Activated CD4-positive, alpha-beta T cell treated with anti-CD3 and anti-CD28 coated beads, Interleukin-2, amount 10 ng/mL, durations not matched to agents 7 days and 5 days (primary cell): Measurements from ENCODE around the gene DAD1. TPM values are rescaled to one million over a fixed set of nuclear protein-coding genes. Genes with fewer than 3 reads are reported as not detected.

ENCODE experiments used
- CTCF ChIA-PET: fragments of 350-600 bp; sonication (Branson Sonifier 250); formaldehyde crosslinking; loops from one replicate; lab custom pipeline; 2021; ENCODE audit warnings: antibody characterized with exemption; lab: Charles Lee
- POLR2A ChIA-PET: fragments of 350-600 bp; sonication (Branson Sonifier 250); formaldehyde crosslinking; loops from one replicate; lab custom pipeline; 2021; ENCODE audit warnings: antibody characterized with exemption; lab: Charles Lee
- DNase-seq: peaks from one replicate; pipeline ENCODE4 v3.0.0-alpha.2; 2020
- H3K27ac Mint-ChIP-seq: one replicate; pipeline ENCODE4 v1.8.0; 2021; ENCODE audit warnings: mild to moderate bottlenecking, moderate library complexity, mixed read lengths
- H3K27me3 Mint-ChIP-seq: one replicate; pipeline ENCODE4 v1.8.0; 2021; ENCODE audit warnings: mixed read lengths
- H3K36me3 Mint-ChIP-seq: one replicate; pipeline ENCODE4 v1.8.0; 2021; ENCODE audit warnings: low read depth, mixed read lengths
- H3K4me1 Mint-ChIP-seq: one replicate; pipeline ENCODE4 v1.8.0; 2021; ENCODE audit warnings: mixed read lengths
- H3K4me3 Mint-ChIP-seq: one replicate; pipeline ENCODE4 v1.8.0; 2021; ENCODE audit warnings: mild to moderate bottlenecking, moderate library complexity, mixed read lengths
- H3K9me3 Mint-ChIP-seq: one replicate; pipeline ENCODE4 v1.8.0; 2021; ENCODE audit warnings: mixed read lengths
- total RNA-seq, 2 experiments: library from RNA; stranded (reverse); gene quantifications; one replicate each; pipeline ENCODE4 v1.2.3, GENCODE V29; 2021

The DAD1 gene
- total RNA-seq, 2 experiments from 2014 or later: 169 to 233 TPM

GRCh38 chr14:22540293-22540692 lies 48.7 kb downstream of the DAD1 start:
- ChIA-PET CTCF (interaction anchor here (1.2 to 7.3 kb wide), 5 partner anchors 9 to 622 kb away, joined by 4 to 55 read pairs (median 38); no protein-coding TSS in a partner anchor), POLR2A (interaction anchor here (1.3 kb wide), 1 partner anchor 16 kb away, joined by 9 read pairs; no protein-coding TSS in a partner anchor)
- Mint-ChIP-seq H3K36me3 (peaks cover 96% of the 10 kb centered on the region), H3K9me3 (no peaks in the 10 kb centered on the region), H3K4me3 (peak overlapping the region; percentile 77), H3K4me1 (peaks cover 93% of the 10 kb centered on the region), H3K27ac (peak overlapping the region; percentile 91), H3K27me3 (no peaks in the 10 kb centered on the region)
- DNase-seq: no peak

- POLR2A ChIA-PET: no interaction called here
- Mint-ChIP-seq H3K27me3 (no peaks in the 10 kb centered on the region), H3K36me3 (peaks cover 96% of the 10 kb centered on the region), H3K27ac (peak overlapping the region; percentile 91), H3K4me3 (peak overlapping the region; percentile 77), H3K9me3 (no peaks in the 10 kb centered on the region), H3K4me1 (peaks cover 93% of the 10 kb centered on the region)
- CTCF ChIA-PET: interaction anchor here (0.6 to 7.3 kb wide), 5 partner anchors 9 to 926 kb away, joined by 3 to 55 read pairs (median 38); no protein-coding TSS in a partner anchor
- DNase-seq: peak; percentile 40
These were observed 49.2 kb downstream of the DAD1 start for GRCh38 chr14:22539831-22540230.

- Mint-ChIP-seq H3K27ac (peak overlapping the region; percentile 91), H3K27me3 (no peaks in the 10 kb centered on the region)
These were observed 50.3 kb downstream of the DAD1 start for GRCh38 chr14:22538671-22539228.

GRCh38 chr14:22537436-22538310 lies 51.4 kb downstream of the DAD1 start:
- peaks cover 95% of the 10 kb centered on the region for H3K4me1 Mint-ChIP-seq
- H3K9me3 Mint-ChIP-seq: no peaks in the 10 kb centered on the region
- no peak for DNase-seq
- CTCF ChIA-PET: interaction anchor here (0.9 to 7.3 kb wide), 10 partner anchors 9 to 620 kb away, joined by 3 to 55 read pairs (median 5); partner anchors contain the start of gene ABHD4
- H3K27me3 Mint-ChIP-seq: no peaks in the 10 kb centered on the region
- POLR2A ChIA-PET: interaction anchor here (0.6 to 1.5 kb wide), 5 partner anchors 11 to 52 kb away, joined by 3 to 5 read pairs (median 3); partner anchors contain the start of gene DAD1
- H3K4me3 Mint-ChIP-seq: peak overlapping the region; percentile 77
- H3K27ac Mint-ChIP-seq: peak overlapping the region; percentile 91
- H3K36me3 Mint-ChIP-seq: peaks cover 96% of the 10 kb centered on the region

More at GRCh38 chr14:22538671-22539228, 50.3 kb downstream of the DAD1 start:
- CTCF ChIA-PET: interaction anchor here (0.7 to 7.3 kb wide), 8 partner anchors 8 to 621 kb away, joined by 4 to 55 read pairs (median 8); no protein-coding TSS in a partner anchor
- Mint-ChIP-seq H3K4me1 (peaks cover 91% of the 10 kb centered on the region), H3K36me3 (peaks cover 95% of the 10 kb centered on the region), H3K4me3 (peak overlapping the region; percentile 77), H3K9me3 (no peaks in the 10 kb centered on the region)
- POLR2A ChIA-PET: interaction anchor here (1.5 kb wide), 2 partner anchors 12 to 17 kb away, joined by 3 to 5 read pairs; no protein-coding TSS in a partner anchor
- no peak for DNase-seq

GRCh38 chr14:22536853-22537338 lies 52.1 kb downstream of the DAD1 start:
- Mint-ChIP-seq H3K27ac (peak overlapping the region; percentile 91), H3K4me1 (peaks cover 95% of the 10 kb centered on the region), H3K36me3 (peaks cover 96% of the 10 kb centered on the region), H3K9me3 (no peaks in the 10 kb centered on the region), H3K27me3 (no peaks in the 10 kb centered on the region), H3K4me3 (peak overlapping the region; percentile 77)
- DNase-seq: peak; percentile 80
- ChIA-PET CTCF (interaction anchor here (0.9 to 7.3 kb wide), 9 partner anchors 10 to 559 kb away, joined by 3 to 55 read pairs (median 6); partner anchors contain the start of gene ABHD4), POLR2A (interaction anchor here (0.8 to 1.1 kb wide), 2 partner anchors 19 to 52 kb away, joined by 3 read pairs; partner anchors contain the start of gene DAD1)

GRCh38 chr14:22535916-22536315 lies 53.1 kb downstream of the DAD1 start:
- peaks cover 95% of the 10 kb centered on the region for H3K4me1 Mint-ChIP-seq
- ChIA-PET POLR2A (interaction anchor here (0.6 kb wide), 1 partner anchor 230 kb away, joined by 3 read pairs; no protein-coding TSS in a partner anchor), CTCF (interaction anchor here (1.0 to 6.9 kb wide), 3 partner anchors 10 to 21 kb away, joined by 4 to 53 read pairs (median 6); no protein-coding TSS in a partner anchor)
- peaks cover 96% of the 10 kb centered on the region for H3K36me3 Mint-ChIP-seq
- no peaks in the 10 kb centered on the region for H3K9me3 Mint-ChIP-seq
- peak; percentile 33 for DNase-seq
- H3K27ac Mint-ChIP-seq: peak overlapping the region; percentile 91
- H3K27me3 Mint-ChIP-seq: no peaks in the 10 kb centered on the region
- peak overlapping the region; percentile 77 for H3K4me3 Mint-ChIP-seq

GRCh38 chr14:22535126-22535525 lies 53.9 kb downstream of the DAD1 start:
- Mint-ChIP-seq H3K9me3 (no peaks in the 10 kb centered on the region), H3K27me3 (no peaks in the 10 kb centered on the region), H3K27ac (peak overlapping the region; percentile 87), H3K4me3 (peak overlapping the region; percentile 77), H3K36me3 (peaks cover 94% of the 10 kb centered on the region), H3K4me1 (peaks cover 92% of the 10 kb centered on the region)
- DNase-seq: no peak
- ChIA-PET CTCF (interaction anchor here (1.0 to 1.7 kb wide), 5 partner anchors 10 to 545 kb away, joined by 3 to 4 read pairs (median 4); no protein-coding TSS in a partner anchor), POLR2A (interaction anchor here (1.9 kb wide), 1 partner anchor 21 kb away, joined by 7 read pairs; no protein-coding TSS in a partner anchor)

GRCh38 chr14:22534547-22534946 lies 54.5 kb downstream of the DAD1 start:
- POLR2A ChIA-PET: interaction anchor here (0.6 to 1.9 kb wide), 4 partner anchors 21 to 1098 kb away, joined by 3 to 7 read pairs (median 4); no protein-coding TSS in a partner anchor
- Mint-ChIP-seq H3K27me3 (no peaks in the 10 kb centered on the region), H3K36me3 (peaks cover 94% of the 10 kb centered on the region), H3K27ac (peak overlapping the region; percentile 87), H3K4me3 (peak overlapping the region; percentile 77), H3K9me3 (no peaks in the 10 kb centered on the region), H3K4me1 (peaks cover 92% of the 10 kb centered on the region)
- CTCF ChIA-PET: interaction anchor here (1.0 to 1.9 kb wide), 8 partner anchors 9 to 544 kb away, joined by 3 to 6 read pairs (median 4); no protein-coding TSS in a partner anchor
- DNase-seq: no peak

GRCh38 chr14:22533739-22534359 lies 55.2 kb downstream of the DAD1 start:
- Mint-ChIP-seq H3K9me3 (no peaks in the 10 kb centered on the region), H3K4me1 (peaks cover 92% of the 10 kb centered on the region), H3K4me3 (peak overlapping the region; percentile 77), H3K27ac (peak overlapping the region; percentile 91), H3K27me3 (no peaks in the 10 kb centered on the region), H3K36me3 (peaks cover 94% of the 10 kb centered on the region)
- ChIA-PET CTCF (interaction anchor here (0.9 to 4.8 kb wide), 11 partner anchors 9 to 544 kb away, joined by 3 to 32 read pairs (median 4); no protein-coding TSS in a partner anchor), POLR2A (interaction anchor here (0.6 to 1.9 kb wide), 4 partner anchors 22 to 1097 kb away, joined by 3 to 7 read pairs (median 4); no protein-coding TSS in a partner anchor)
- no peak for DNase-seq

GRCh38 chr14:22533057-22533704 lies 55.8 kb downstream of the DAD1 start:
- Mint-ChIP-seq H3K36me3 (peaks cover 94% of the 10 kb centered on the region), H3K4me3 (peak overlapping the region; percentile 77), H3K9me3 (no peaks in the 10 kb centered on the region), H3K27me3 (no peaks in the 10 kb centered on the region), H3K4me1 (peaks cover 92% of the 10 kb centered on the region), H3K27ac (peak overlapping the region; percentile 91)
- CTCF ChIA-PET: interaction anchor here (0.9 to 4.8 kb wide), 8 partner anchors 8 to 536 kb away, joined by 3 to 32 read pairs (median 4); no protein-coding TSS in a partner anchor
- no peak for DNase-seq
- POLR2A ChIA-PET: interaction anchor here (1.9 kb wide), 1 partner anchor 23 kb away, joined by 7 read pairs; no protein-coding TSS in a partner anchor
